RWPE1 (cell line): ENCODE measurements around the gene HLA-DQA1.

ENCODE experiments used
- CTCF ChIA-PET: fragments of 350-600 bp; sonication (Branson Sonifier 250); formaldehyde crosslinking; extraction: SDS; loops from one replicate; lab custom pipeline; 2021; lab: Yijun Ruan, JAX
- POLR2A ChIA-PET: fragments of 400-600 bp; formaldehyde crosslinking; extraction: SDS; loops from one replicate; lab custom pipeline; 2020; ENCODE audit warnings: antibody characterized with exemption; ENCODE audit not compliant: low non-redundant PET; lab: Yijun Ruan, JAX
- DNase-seq: peaks from one replicate; pipeline ENCODE4 v3.0.0; 2012; ENCODE audit warnings: low spot score
- H3K27ac ChIP-seq: fragments of 450-650 bp; 2 replicates; pipeline ENCODE4 v1.5.1; 2017
- CTCF ChIP-seq: fragments of 450-650 bp; conservative IDR thresholded peaks from 2 replicates; pipeline ENCODE4 v1.5.1; 2017; ENCODE audit warnings: low read depth, mild to moderate bottlenecking

Gene HLA-DQA1

GRCh38 chr6:32617751-32618150 is 19.5 kb upstream of the HLA-DQA1 start:
- ChIA-PET POLR2A (no interaction called here), CTCF (interaction anchor here (0.7 kb wide), 1 partner anchor 154 kb away, joined by 5 read pairs; no protein-coding TSS in a partner anchor)
- H3K27ac ChIP-seq: no peak overlapping the region
- no peak for TF ChIP-seq CTCF
- DNase-seq: no peak

GRCh38 chr6:32621372-32621771 is 15.8 kb upstream of the HLA-DQA1 start:
- ChIA-PET POLR2A (no interaction called here), CTCF (no interaction called here)
- no peak for TF ChIP-seq CTCF
- H3K27ac ChIP-seq: no peak overlapping the region
- no peak for DNase-seq

GRCh38 chr6:32622545-32623401 is 14.4 kb upstream of the HLA-DQA1 start:
- 0 out of 2 replicates have a peak, but pooled peaks have one; percentile 12 for TF ChIP-seq CTCF
- H3K27ac ChIP-seq: no peak overlapping the region
- peak; percentile 5 for DNase-seq
- CTCF ChIA-PET: interaction anchor here (0.5 to 1.3 kb wide), 5 partner anchors 10 to 274 kb away, joined by 3 to 5 read pairs (median 3); no protein-coding TSS in a partner anchor
- POLR2A ChIA-PET: no interaction called here

- no peak overlapping the region for H3K27ac ChIP-seq
- ChIA-PET CTCF (no interaction called here), POLR2A (no interaction called here)
- no peak for DNase-seq
- no peak for TF ChIP-seq CTCF
Measured at GRCh38 chr6:32623693-32624092, 13.5 kb upstream of the HLA-DQA1 start.

GRCh38 chr6:32624565-32624964 is 12.6 kb upstream of the HLA-DQA1 start:
- ChIA-PET POLR2A (no interaction called here), CTCF (no interaction called here)
- no peak overlapping the region for H3K27ac ChIP-seq
- TF ChIP-seq CTCF: no peak
- DNase-seq: no peak

- DNase-seq: no peak
- TF ChIP-seq CTCF: no peak
- ChIA-PET POLR2A (no interaction called here), CTCF (no interaction called here)
- H3K27ac ChIP-seq: no peak overlapping the region
Measured at GRCh38 chr6:32625137-32625536, 12.1 kb upstream of the HLA-DQA1 start.
